HG03108 (cell line): ENCODE data around the gene ELP1.

ENCODE experiments used
- ATAC-seq: cut with Tn5 transposase; IDR thresholded peaks from one replicate; pipeline ENCODE4 v1.9.1; 2021; ENCODE audit warnings: moderate library complexity; ENCODE audit not compliant: unreplicated experiment

The ELP1 gene

GRCh38 chr9:108883085-108883484, 50.8 kb downstream of the ELP1 start:
- no peak for ATAC-seq

GRCh38 chr9:108882052-108882888, 51.7 kb downstream of the ELP1 start:
- no peak for ATAC-seq

GRCh38 chr9:108880738-108881316, 53.1 kb downstream of the ELP1 start:
- ATAC-seq, result no peak

GRCh38 chr9:108877524-108877923, 56.4 kb downstream of the ELP1 start:
- ATAC-seq, result no peak

- ATAC-seq, result no peak
These were observed 57.5 kb downstream of the ELP1 start for GRCh38 chr9:108876425-108876824.

GRCh38 chr9:108874058-108874788, 59.7 kb downstream of the ELP1 start:
- no peak for ATAC-seq

DNA sequence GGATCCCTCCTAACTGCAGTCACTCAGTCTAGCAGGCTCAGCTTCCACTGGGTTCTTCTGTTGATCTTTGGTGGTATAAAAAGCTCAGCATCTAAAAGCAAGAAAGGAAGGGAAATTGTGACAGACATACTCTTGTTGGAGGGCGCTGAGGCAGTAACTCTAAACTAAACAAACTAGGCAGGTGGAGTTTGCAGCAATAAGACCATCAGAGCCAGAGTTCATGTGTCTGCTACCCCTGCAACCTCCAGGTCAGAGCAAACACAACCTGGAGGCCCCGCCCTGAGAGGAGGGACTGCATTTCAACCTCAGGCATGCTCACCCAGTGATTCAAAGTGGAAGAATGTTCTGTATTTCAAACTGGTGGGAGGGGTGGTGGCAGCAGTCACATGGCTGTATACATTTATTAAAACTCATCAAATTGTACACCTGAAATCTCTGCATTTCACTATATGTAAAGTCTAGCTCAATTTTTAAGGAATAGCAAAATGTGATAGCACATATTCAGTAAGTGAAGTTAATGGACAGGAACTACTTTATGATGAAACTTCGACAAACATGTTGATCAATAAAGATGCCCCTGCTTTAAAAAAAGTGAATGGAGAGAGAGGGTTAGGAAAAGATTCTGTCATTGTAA, 64.7 kb downstream of the ELP1 start:
- no peak for ATAC-seq

DNA sequence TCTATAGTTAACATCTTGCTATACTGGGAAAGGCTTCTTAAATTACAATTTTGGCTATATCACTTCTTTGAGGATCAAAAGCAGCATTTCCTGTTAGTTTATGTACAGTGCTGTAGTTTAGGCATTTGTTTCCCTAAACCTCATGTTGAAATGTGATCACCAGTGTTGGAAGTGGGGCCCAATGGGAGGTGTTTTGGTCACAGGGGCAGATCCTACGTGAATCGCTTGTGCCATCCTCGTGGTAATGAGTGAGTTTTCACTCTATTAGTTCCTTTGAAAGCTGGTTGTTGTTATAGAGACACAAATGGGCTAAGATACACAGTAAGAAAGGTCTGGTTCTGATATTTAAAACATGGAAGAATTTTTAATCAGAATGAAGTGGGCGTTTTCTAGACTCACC, 66.1 kb downstream of the ELP1 start:
- no peak for ATAC-seq

DNA sequence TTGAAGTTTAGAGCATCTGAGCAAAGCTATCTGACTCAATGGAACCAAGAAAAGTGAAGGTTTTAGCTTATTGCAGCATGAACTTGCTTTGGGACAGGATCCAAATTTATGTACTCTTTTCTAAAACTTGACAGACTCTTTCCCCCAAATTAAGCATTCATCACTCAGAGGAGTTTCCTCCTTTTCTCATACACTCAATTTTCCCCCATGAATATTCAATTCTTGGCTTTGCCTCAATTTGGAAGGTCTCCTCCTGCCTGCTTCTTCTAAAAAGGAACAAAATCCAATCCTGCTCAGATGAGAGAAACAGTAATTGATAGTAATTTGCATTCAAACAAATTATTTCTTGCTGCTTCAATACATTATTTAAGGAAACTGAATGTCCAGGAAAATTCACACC, 66.8 kb downstream of the ELP1 start:
- ATAC-seq, result no peak

DNA sequence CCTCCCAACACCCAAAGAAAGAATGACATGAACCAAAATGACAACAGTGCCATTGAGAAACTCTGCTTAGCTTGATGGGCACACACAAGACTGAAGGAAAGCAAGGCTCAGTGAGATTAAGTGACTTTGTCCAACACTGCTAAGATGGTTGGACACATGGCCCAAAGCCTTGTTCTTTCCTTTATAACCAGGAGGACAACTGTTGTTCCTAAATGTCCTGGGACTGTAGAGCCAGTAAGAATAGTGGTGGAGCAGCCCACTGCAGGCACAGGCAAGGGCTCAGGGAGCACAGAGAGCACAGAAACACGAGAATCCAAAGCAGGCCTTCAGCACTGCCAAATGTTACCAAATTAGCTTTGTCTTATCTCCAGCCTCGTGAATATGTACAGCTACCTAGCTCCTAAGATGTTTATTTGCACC, 67.9 kb downstream of the ELP1 start:
- no peak for ATAC-seq

- ATAC-seq, result no peak
These were observed 68.9 kb downstream of the ELP1 start for GRCh38 chr9:108865037-108865436.

DNA sequence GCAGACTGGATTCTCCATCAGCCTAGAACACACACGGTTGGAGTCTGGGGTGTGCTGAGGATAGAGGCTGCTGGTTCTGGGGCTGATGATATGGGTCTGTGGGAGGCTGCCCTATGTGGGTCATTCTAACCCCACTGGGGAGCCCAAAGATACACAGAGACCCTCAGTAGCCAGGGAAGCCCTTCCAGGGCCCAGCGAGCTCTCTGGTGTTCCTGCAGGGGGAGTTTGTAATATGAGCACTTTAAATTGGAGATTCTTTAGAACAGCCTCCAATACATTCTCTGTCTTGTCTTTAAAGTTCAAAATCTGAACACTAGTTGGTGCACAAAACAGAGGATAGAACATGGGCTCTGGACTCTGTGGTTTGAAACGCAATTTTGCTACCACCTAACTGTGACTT, 69.5 kb downstream of the ELP1 start:
- ATAC-seq, result no peak

- no peak for ATAC-seq
These were observed 70.0 kb downstream of the ELP1 start for GRCh38 chr9:108863891-108864290.

- ATAC-seq, result no peak
These were observed 71.9 kb downstream of the ELP1 start, which contains the start of gene ACTL7A for GRCh38 chr9:108861997-108862396. TSS of gene ACTL7A (plus strand) at chr9:108862266. CDS start at chr9:108862323, 57 bp downstream.

DNA sequence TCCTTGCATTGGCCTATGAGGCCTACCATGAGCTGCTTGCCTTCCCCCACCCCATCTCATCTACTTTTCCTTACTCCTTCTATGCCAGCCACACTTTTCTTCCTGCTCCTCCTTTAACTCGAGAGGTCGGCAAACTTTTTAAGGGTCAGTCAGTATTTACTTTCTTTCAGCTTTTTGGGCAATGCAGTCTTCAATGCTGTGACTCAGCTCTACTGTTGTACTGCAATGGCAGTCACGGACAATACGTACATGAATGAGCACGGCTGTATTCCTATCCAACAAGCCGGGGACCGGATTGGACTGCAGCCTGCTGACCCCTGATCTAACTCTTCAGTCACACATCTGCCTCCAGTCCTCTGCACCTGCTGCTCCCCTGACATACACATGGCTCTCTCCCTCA, 72.5 kb downstream of the ELP1 start:
- ATAC-seq, result no peak

DNA sequence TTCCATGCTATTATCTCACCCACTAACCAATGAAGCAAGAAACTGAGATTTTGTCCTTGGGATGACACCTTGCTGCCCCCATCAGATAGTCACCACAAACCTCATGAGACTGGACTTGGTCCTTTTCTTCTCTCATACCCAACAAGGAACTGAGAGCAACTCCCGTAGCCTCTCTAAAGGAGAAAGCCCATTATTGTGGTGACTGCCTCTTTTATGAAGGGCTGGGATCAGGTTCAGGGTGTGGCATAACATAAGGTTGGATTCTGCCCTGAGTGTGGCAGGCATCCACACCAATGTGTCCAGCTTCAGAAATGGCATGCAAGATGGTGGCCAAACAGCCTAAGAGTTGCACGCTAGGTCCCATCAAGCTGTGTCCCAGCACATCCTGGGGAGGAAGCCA, 73.2 kb downstream of the ELP1 start:
- ATAC-seq, result no peak

DNA sequence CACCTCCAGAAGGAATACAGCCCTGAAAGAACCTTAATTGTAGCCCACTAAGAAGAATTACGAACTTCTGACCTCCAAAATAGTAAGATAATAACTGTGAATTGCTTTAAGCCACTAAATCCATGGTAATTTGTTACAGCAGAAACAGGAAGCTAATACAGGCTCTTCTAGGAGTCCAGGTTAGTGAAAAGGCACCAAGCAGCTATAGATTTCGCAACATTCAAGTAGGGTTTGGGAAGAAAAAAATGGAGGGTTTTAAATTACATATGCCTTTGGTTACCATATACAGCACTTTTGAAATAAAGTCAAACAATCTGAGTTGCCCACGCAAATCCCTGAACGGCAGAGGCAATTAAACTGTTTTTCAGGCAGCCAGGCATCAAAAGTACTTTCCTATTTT, 73.6 kb downstream of the ELP1 start:
- ATAC-seq, result no peak

DNA sequence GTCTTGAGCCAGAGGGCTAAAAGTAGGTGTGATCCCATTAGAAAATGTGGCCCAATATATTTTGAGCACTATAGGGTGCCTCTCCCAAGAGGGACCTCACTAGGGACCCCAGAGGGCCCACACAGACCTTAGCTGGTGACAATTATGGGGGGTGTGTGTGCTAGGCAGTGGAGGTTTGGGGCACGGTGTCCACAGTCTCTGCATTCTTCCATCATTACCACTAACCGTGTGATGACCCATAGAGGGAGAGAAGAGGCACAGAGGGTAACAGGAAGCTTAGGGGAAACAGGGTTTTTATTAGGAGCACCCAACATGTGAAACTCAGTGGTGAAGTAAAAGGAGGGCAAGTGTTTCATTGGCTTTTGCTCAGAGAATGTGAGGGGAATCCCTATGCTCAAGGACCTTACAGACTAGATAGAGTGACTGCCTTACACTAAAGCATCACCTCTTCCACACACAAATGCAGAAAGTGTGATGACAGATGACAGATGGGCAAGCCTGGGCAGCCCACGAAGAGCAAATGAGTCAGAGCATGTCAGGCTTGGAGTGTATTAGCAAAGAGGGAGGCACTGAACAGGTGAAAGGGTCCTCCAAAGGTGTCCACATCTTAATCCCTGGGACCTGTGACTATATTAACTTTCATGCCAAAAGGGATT, 74.3 kb downstream of the ELP1 start:
- ATAC-seq, result no peak

DNA sequence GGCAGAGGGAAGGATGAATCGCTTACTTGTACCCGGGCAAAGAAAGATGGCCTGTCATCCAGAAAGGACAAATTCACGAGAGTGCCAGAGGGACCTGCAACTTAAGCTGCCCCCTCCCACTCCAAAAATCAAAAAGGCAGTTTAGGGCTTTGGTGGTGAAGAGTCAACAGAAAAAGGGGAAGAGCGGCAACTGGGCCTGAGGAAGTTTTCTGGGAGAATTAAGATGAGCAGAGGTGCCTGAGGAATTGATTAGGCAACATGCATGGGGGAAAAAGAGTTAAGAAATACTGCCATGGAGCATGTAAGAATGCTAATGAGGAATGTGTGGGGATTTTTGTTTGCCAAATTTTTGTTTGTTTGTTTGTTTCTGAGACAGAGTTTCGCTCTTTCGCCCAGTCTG, 76.4 kb downstream of the ELP1 start:
- no peak for ATAC-seq

DNA sequence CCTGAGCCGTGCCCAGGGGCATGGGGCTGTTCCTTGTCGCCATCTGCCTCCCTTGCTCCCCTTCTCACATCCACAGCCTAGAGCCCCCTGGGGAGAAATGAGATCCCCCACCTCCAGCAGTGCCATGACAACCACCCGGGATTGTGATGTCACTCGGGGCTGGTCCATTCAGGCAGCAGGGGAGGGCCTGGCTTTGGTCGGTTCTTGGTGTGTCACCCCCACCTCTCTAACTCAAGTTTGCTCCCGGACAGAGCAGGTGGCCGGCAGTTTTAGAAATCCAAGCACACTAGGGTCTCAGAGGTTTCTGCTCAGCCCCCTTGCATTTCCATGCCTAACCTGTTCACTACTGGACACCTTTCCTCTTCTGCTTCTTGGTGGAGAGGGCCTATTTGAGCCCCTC, 78.0 kb downstream of the ELP1 start, which contains the start of gene ACTL7B:
TSS of gene ACTL7B (minus strand) at position 99 of the 400 bp plus-strand sequence. CDS start at position 43, 56 bp downstream.
- ATAC-seq, result no peak

DNA sequence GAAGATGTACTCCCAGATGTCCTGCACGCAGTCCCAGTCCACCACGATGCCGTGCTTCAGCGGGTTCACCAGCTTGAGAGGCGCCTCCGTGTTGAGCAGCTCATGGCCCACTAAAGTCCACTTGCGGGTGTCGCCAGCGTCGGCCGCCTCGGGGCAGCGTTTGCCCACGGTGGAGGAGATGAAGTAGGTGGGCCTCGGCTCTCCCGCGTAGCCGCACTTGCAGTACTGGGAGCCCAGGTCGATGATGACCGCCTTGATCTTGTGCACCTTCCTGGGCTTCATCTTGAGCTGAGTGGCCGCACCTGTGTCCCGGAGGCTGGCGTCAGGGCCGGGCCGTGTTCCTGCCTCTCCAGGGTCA, 78.4 kb downstream of the ELP1 start:
- no peak for ATAC-seq
